Non-pigmented ciliary epithelial cell (primary cell): Measurements from ENCODE around the gene TBX2.

Experiments
- DNase-seq: peaks from one replicate; pipeline ENCODE4 v3.0.0-alpha.2; 2010; ENCODE audit warnings: low read depth

The TBX2 gene

GRCh38 chr17:61387511-61388305 is 11.9 kb upstream of the TBX2 start:
- no peak for DNase-seq

- no peak for DNase-seq
Observed at GRCh38 chr17:61388561-61389356, 10.9 kb upstream of the TBX2 start.

- no peak for DNase-seq
Observed at GRCh38 chr17:61389670-61390478, 9.8 kb upstream of the TBX2 start.

- DNase-seq: no peak
Observed at GRCh38 chr17:61390479-61390791, 9.2 kb upstream of the TBX2 start.

- no peak for DNase-seq
Observed at GRCh38 chr17:61391595-61392291, 7.9 kb upstream of the TBX2 start.

- DNase-seq: no peak
Observed at GRCh38 chr17:61392679-61393078, 7.0 kb upstream of the TBX2 start.

- no peak for DNase-seq
Observed at GRCh38 chr17:61393550-61393903, 6.1 kb upstream of the TBX2 start.

- no peak for DNase-seq
Observed at GRCh38 chr17:61393904-61394629, 5.6 kb upstream of the TBX2 start.

GRCh38 chr17:61394630-61395408 is 4.8 kb upstream of the TBX2 start:
- no peak for DNase-seq

GRCh38 chr17:61395409-61395982 is 4.1 kb upstream of the TBX2 start:
- no peak for DNase-seq

GRCh38 chr17:61395983-61396585 is 3.6 kb upstream of the TBX2 start:
- DNase-seq: no peak

GRCh38 chr17:61396586-61397085 is 3.0 kb upstream of the TBX2 start:
- no peak for DNase-seq

- no peak for DNase-seq
Observed at GRCh38 chr17:61397086-61397842, 2.4 kb upstream of the TBX2 start.

- DNase-seq: no peak
Observed at GRCh38 chr17:61398721-61399130, 917 bp upstream of the TBX2 start.

- DNase-seq: no peak
Observed at GRCh38 chr17:61400066-61400716, 548 bp downstream of the TBX2 start.

GRCh38 chr17:61400717-61401388 is 1.2 kb downstream of the TBX2 start:
- DNase-seq: no peak

GRCh38 chr17:61401389-61402072 is 1.9 kb downstream of the TBX2 start:
- no peak for DNase-seq
